Ecto neural progenitor cell (in vitro differentiated cells): ENCODE data around the gene SIN3A.
A peak's percentile ranks its signal among the peaks of the same experiment; 100 is the strongest.
"Not testable (repeated sequence)": the region's sequence is repeated elsewhere in the genome, so short reads cannot be mapped to it uniquely, and the experiment has no call there.

ENCODE experiments used
- DNase-seq: peaks from one replicate; pipeline ENCODE4 v3.0.0-alpha.2; 2018; ENCODE audit warnings: low spot score

SIN3A gene

DNA sequence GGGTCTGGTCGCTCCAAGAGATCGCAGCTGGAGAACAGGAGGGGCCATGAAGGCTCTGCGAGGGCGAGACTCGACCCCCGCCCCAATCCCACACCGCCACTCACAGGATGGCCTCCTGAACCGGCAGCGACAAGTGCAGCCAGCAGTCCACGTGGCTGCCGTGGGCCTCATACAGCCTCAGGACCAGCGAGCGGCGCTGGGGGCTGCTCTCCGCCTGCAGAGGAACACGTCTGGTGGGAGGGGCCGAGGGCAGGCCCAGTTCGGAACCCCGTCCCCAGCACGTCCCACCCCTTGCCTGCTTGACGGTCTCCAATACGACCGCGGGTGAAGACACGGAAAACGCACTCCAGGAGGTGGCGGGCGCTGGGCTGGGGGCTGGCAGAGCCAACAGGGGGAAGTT is 95.5 kb downstream of the SIN3A start:
- no peak for DNase-seq

DNA sequence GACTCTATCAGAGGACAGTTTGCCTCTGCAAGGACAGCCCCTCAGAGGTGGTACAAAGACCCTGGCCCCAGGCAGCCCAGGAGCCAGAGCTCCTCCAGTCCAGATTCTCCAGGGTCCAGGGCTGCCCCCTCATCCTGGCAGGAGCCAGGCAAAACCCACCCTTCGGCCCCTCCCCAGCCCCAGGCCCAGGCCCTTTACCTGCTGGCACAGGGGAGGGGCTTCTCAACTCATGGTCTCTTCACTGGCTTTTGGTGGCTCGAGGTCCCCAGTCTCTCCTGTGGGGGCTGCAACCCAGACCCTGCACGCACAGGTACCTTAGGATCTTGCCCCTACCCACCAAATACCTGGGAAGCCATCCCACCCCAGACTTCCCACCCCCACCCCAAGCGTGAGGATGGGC is 96.1 kb downstream of the SIN3A start:
- no peak for DNase-seq

DNA sequence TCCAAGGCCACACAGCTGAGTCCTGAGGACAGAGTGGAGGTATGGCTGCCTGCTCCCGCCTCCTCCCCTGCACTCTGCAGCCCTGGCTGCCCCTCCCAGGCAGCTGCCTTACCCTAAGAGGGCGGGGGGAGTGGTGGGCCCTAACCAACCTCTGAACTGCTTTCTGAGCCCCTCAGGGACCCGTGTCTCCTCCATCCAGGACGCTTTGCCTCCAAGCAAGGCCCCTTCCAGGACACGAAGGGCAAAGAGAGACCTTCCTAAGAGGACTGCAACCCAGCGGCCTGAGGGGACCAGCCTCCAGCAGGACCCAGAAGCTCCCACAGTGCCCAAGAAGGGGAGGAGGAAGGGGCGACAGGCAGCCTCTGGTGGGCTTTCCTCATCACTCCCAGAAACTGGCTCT is 97.0 kb downstream of the SIN3A start:
- DNase-seq = no peak

DNA sequence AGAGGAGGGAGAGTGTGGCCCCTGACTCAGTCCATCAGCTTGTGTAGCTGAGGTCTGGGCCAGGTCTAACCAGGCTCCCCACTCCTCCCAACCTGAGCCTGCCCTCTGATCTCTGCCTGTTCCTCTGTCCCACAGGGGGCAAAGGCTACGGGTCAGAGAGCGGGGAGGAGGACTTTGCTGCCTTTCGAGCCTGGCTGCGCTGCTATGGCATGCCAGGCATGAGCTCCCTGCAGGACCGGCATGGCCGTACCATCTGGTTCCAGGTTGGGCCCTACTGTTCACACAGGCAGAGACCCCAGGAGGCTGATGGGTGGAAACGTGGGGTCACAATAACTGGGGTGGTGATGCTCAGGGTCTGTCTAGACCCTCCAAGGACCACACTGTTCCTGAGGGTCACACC is 97.9 kb downstream of the SIN3A start:
- DNase-seq = no peak

DNA sequence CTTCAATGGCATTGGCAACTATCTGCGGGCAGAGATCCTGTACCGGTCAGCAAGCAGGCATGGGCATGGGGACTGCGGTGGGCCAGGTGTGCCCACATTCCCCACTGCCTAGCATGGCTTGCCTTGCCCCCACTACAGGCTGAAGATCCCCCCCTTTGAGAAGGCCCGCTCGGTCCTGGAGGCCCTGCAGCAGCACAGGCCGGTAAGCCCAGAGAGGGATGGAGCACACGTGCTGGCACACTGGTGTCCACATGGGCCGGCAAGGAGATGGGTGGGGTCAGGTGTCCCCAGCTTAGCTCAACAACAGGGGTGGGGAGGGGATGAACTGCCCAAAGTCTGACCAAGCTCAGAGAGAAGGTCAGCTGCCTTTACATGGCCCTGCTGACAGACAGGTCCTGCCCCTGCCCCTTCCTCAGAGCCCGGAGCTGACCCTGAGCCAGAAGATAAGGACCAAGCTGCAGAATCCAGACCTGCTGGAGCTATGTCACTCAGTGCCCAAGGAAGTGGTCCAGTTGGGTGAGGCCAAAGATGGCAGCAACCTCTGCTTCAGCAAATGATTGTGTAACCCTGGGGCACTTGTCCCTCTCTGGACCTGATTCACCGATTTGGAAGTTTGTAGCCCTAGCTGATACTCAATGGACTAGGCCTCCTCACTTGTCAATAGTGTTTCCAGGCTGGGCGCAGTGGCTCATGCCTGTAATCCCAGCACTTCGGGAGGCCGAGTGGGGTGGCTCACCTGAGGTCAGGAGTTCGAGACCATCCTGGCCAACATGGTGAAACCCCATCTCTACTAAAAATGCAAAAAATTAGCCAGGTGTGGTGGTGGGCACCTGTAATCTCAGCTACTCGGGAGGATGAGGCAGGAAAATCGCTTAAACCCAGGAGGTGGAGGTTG is 99.1 kb downstream of the SIN3A start:
- no peak for DNase-seq

DNA sequence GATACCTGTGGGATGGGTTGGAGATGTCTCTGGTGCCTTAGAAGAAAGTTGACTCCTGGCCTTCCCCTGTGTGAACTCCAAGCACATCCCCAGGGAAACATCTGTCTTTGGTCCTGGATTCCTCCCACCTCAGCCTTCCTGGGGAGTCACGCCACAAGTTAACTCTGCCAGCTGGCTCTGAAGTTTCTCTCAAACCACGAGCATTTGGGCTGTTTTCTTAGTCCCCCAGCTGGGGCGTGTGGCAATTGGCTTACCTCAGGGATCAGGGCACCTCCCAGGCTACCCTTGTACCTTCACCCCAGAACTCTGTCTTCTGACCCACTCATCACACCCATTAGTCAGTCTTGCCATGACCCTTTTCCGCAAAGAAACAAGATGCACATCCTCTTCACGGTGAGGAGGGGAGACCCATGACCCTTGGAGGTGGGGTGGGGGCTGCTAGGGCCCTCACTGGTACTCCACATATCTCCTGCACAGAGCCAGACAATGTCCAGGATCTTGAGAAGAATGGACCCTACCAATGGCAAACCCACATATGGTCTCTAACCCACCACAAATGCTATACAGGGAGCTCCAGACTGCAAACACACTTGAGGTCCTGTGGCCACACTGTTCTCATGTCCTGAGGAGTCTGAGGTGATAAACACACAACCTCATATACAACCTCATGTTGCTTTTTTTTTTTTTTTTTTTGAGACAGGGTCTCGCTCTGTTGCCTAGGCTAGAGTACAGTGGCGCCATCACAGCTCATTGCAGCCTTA is 100.7 kb downstream of the SIN3A start:
- DNase-seq = no peak

DNA sequence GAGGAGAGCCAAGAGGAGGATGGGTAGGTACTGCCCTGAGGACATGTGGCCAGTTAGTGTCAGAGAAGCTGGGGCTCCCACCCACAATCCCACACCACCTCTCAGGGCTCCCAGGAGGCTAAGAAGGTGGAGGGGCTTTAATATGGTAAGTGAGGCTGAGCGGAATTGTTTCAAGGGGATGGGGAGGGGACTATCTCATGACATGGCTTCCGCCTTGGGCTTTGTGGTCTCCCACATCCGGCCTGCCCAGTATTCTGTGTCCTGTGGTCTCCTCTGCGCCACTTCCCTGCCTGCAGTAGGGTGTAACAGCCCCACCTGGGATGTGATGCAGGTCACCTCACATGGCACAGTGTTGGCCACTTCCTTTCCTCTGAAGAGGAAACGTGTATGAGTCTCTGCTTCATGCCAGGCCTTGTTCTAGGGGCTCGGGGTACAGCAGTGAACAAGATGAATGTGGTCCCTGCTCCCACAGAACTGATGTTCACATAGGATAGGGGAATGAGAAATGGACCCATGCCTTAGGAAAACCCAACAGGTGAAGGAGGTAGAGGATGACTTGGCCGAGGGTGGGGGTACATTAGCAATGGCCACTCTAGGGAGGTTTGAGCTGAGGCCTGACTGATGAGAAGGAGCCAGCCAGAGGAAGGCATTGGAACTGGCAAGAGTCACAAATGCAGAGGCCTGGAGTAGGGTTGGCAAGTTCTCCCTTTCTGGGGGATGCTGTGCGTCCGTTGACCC is 101.5 kb downstream of the SIN3A start:
- DNase-seq = peak; percentile 38

DNA sequence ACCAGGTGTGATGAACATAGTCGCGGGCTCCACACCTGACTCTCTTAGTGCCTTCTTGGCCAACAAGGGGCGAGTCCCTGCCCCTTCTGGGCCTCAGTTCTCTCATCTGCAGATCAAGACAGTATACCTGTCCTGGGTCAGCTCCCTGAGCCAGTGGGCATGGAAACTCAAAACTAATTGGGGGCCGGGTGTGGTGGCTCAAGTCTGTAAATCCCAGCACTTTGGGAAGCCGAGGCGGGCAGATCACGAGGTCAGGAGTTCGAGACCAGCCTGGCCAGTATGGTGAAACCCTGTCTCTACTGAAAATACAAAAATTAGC is 102.2 kb downstream of the SIN3A start:
- DNase-seq = not testable (repeated sequence)

DNA sequence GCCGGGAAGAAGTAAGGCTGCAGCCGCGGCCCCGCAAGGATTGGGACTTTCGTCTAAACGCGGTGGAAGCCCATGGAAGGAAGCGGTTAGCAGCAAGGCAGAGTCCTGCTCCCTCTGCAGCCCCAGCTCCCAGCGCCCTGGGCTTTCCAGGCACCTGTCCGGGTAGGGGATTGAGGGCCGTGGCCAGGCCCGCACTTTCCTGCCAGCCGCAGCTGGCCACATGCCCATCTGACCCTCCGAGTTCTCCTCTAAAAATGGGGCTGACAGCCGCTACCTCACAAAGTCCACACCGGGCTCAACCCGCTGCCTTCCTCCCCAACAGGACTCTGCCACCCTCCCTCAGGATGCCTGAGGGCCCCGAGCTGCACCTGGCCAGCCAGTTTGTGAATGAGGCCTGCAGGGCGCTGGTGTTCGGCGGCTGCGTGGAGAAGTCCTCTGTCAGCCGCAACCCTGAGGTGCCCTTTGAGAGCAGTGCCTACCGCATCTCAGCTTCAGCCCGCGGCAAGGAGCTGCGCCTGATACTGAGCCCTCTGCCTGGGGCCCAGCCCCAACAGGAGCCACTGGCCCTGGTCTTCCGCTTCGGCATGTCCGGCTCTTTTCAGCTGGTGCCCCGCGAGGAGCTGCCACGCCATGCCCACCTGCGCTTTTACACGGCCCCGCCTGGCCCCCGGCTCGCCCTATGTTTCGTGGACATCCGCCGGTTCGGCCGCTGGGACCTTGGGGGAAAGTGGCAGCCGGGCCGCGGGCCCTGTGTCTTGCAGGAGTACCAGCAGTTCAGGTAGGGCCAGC is 102.7 kb downstream of the SIN3A start:
- DNase-seq = peak; percentile 60

DNA sequence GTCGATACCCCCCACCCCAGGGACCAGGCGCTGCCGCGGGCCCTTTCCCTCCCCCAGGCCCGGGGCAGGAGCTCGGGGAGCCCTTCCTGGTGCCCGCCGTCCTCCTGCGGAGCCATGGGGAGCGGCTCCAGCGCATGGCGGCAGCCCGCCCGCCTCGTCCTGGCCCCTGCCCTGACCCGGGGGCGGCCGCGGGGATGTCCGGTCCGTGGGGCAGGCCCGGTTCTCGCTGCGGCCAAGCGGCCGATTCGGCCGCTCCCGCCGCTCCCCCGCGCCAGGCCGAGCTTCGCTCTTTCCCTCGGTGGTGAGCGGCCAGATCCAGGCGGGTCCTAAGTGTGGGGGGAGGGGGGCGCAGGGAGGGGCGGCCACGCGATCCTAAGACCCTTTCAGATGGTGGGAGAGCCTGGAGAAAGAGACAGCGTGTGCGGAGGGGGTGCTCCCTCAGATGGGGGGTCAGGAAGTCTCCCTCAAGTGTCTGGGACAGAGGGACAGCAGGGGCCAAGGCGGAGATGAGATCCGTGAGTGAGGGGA is 103.4 kb downstream of the SIN3A start:
- DNase-seq = peak; percentile 59

DNA sequence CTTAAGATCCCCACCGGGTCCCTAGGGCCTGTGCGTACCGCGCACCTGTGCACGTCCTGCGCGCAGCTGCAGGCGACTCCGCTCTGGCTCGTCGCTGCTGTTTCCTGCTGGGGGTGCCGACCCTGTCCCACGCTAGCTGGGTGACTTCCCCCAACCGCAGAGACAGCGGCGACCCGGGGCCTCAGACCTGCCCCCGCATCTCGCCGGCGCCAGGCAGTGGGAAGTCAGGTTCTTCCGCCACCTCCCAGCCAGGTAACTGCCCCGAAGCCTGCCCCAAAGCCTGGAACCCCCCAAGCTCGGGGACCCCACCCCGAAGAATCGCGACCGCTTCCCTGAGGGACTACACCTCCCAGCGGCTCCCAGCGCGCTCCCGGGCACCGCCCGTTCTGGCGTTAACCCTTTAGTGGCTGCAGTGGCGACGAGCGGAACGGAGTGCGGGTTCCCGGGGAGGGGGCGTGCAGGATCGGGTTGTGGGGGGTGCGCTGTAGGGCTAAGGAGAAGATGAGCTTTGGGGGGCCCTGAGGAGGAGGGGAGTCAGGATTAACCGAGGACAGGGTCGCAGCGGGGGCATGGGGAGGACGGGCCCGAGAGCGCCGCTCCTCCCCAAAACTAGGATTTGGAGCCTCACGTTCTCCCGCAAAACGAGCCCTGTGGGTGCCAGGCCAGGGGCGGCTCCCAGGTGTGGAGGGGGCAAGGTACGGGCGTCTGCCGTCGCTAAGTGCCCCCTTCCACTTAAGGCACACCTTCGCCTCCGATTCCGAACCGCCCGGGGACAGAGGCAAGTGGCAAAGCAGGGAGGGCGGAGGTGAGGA is 104.1 kb downstream of the SIN3A start:
- peak; percentile 76 for DNase-seq

DNA sequence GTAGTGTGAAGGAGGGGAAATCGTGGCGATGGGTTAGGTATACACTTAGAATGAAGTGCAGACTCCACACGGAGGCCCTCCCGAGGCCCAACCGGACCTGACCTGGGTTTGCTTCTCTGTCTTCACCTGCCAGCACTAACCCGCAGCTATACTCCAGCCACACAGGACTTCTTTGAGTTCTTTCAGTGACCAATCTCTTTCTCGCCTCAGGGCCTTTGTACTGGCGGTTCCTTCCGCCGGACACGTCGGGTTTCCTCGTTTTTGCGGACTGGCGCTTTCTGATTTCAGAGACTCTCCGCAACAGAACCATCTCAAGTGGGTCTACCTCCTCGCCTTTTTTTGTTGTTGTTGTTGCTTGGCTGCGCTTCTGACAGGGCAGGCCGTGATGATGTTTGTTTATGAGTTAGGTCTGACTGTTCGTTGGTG is 104.7 kb downstream of the SIN3A start, which contains the start of gene NEIL1:
Gene NEIL1 (plus strand): TSS at position 244 of the 426 bp plus-strand sequence. CDS start 1,867 bp downstream, outside the sequence.
- no peak for DNase-seq

DNA sequence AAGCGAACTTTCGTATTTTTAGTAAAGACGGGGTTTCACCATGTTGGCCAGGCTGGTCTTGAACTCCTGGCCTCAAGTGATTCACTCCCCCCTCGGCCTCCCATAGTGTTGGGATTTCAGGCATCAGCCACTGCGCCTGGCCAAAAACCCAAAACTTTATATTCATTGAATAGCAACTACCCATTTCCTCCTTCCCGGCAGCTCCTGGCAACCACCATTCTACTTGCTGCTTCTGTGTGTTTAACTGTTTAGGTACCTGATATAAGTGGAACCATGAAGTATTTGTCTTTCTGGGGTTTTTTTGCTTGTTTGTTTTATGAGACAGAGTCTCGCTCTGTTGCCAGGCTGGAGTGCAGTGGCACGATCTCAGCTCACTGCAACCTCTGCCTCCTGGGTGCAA is 107.5 kb downstream of the SIN3A start:
- DNase-seq = not testable (repeated sequence)

DNA sequence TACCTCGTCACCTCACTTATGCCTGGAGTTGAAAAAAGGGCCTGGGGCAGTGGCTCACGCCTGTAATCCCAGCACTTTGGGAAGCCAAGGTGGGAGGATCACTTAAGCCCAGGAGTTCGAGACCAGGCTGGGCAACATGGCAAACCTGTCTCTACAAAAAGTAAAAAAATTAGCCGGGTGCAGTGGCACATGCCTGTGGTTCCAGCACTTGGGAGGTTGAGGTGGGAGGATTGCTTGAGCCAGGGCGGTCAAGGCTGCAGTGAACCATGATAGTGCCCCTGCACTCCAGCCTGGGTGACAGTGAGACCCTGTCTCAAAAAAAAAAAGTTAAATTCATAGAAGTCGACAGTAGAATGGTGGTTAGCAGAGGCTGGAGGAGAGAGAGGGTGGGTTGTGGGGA is 109.3 kb downstream of the SIN3A start:
- DNase-seq = no peak

DNA sequence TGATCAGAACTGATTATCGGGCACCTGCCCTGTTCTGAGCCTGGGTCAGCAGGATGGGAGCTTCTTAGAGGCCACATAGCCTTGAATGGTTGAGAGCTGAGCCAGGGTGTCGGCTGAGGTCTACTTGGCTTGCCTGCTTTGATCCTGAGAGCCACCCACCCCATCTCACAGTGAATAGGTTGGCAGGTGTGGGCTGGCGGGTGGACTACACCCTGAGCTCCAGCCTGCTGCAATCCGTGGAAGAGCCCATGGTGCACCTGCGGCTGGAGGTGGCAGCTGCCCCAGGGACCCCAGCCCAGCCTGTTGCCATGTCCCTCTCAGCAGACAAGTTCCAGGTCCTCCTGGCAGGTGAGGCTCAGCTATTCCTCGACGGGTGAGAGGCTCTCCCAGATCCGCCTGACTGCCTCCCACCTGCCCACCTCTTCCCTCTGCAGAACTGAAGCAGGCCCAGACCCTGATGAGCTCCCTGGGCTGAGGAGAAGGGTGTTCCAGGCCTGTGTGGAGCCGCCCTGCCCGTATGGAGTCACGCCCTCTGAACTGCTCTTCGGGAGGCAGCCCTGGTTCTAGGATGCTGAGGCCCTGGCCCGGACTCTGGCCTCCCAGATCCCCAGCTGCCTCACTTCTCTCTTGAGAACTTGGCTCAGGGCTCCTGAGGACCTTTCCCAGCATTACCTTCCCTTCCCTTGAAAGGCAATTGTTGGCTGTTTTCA is 111.8 kb downstream of the SIN3A start:
- DNase-seq = no peak

DNA sequence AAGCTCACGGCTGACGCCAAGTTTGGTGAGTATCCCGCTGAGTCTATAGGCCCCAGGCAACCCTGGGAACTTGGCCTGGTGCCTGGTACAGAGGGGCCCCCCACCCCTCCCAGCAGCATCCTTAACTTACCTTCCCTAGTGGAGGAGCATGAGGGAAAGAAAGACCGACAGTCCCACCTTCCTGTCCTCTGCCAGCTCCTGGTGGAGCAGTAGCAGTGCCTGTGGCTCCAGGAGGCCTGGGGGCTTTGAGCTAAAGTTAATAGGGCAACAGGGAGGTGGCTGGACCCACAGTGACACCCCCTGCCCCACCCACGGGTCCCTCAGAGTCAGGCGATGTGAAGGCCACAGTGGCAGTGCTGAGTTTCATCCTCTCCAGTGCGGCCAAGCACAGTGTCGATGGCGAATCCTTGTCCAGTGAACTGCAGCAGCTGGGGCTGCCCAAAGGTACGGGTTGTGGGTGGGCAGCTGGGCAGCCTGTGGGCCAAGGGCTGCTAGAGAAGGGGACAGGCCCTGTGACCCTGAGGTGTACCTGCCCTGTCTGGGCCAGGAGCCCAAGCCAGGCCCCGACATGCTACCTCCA is 112.7 kb downstream of the SIN3A start:
- no peak for DNase-seq

DNA sequence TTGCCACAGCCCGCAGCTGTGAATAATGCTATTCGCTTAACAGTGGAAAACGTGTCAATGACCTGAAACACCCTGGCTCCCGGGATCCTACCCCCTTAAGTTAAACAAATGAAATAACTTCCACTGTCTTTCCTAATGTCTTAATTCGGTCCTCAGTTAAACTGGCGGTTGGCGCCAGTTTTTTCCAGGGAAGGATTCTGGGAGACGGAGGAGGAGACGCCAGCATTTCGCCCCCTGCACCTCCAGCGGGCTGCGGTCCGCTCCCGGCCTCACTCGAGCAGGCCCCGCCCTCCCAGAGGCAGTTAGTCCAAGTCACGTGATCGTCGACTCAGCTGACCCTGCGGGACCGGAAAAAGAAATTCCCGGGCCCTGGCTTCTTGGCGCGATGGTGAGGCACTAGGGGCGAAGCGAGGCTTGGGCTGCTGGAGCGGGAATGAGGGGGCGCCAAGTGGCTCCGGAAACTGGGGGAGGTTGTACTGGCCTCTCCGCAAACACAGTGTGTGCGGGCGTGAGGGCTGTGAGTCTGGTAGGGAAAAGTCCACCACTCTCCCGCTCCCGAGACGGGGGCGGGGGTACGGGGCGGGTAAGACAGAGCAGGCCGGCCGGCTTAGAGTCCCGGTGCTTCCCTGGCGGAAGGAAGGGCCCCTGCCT is 115.7 kb downstream of the SIN3A start, which contains the start of gene COMMD4:
Gene COMMD4 (plus strand): TSS at position 359 of the 651 bp plus-strand sequence. CDS start 27 bp downstream, at position 386.
- peak; percentile 99 for DNase-seq

DNA sequence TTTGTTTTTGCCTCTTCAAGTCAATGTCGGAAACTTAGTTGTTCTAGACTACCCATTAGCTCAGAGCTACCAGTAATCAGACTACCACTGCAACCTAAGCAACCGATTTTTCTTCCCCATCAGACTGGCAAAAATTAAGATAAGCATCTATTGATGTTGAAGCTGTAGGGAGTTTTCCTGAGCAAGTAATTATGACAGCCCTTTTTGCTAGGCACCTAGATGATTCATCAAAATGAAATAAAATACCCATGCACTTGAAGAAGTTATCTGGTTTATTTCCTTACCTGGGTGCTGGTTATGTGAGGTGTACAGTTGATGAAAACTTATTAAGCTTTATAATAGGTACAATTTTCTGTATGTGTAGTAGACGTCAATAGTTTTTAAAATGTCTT is 116.2 kb downstream of the SIN3A start:
- no peak for DNase-seq
